GM10266 (cell line): ENCODE measurements around the gene DDX11.
"Not testable (repeated sequence)": the region's sequence is repeated elsewhere in the genome, so short reads cannot be mapped to it uniquely, and the experiment has no call there.

ENCODE experiments used
- DNase-seq: peaks from one replicate; pipeline ENCODE4 v3.0.0; 2012; ENCODE audit errors: extremely low spot score
- CTCF ChIP-seq: IDR thresholded peaks from 2 replicates; pipeline ENCODE4 v1.5.1; 2012; ENCODE audit warnings: mild to moderate bottlenecking, low read depth; ENCODE audit not compliant: control insufficient read depth, insufficient read depth; ENCODE audit errors: missing control alignments

The DDX11 gene

GRCh38 chr12:31073527-31074332 lies at the start of gene DDX11:
Gene DDX11, plus strand, starts transcription at chr12:31073860. Its CDS starts 4,534 bp downstream, at chr12:31078394.
- DNase-seq, result peak; percentile 91

- DNase-seq, result no peak
- no peak for TF ChIP-seq CTCF
Observed at GRCh38 chr12:31026202-31026601, 47.5 kb upstream of the DDX11 start.

- DNase-seq, result not testable (repeated sequence)
Observed at GRCh38 chr12:31027006-31027405, 46.7 kb upstream of the DDX11 start.

GRCh38 chr12:31029468-31029867 lies 44.2 kb upstream of the DDX11 start:
- TF ChIP-seq CTCF, result no peak
- no peak for DNase-seq

- TF ChIP-seq CTCF, result no peak
- DNase-seq, result no peak
Observed at GRCh38 chr12:31029916-31030562, 43.6 kb upstream of the DDX11 start.

GRCh38 chr12:31031951-31032335 lies 41.7 kb upstream of the DDX11 start:
- DNase-seq, result no peak
- no peak for TF ChIP-seq CTCF

GRCh38 chr12:31033146-31033545 lies 40.5 kb upstream of the DDX11 start:
- DNase-seq, result no peak
- TF ChIP-seq CTCF, result no peak

- TF ChIP-seq CTCF, result no peak
- DNase-seq, result no peak
Observed at GRCh38 chr12:31033681-31034080, 40.0 kb upstream of the DDX11 start.
